SK-N-SH (cell line): ENCODE measurements around the gene STK11IP. TPM values are rescaled to one million over a fixed set of nuclear protein-coding genes. Genes with fewer than 3 reads are reported as not detected.

Experiments
- CTCF ChIA-PET: fragments of 300-600, 350-600 bp; formaldehyde crosslinking; extraction: SDS; loops from one replicate; lab custom pipeline; 2021; lab: Yijun Ruan, JAX
- POLR2A ChIA-PET: fragments of 350-600 bp; sonication (Branson Sonifier 250); formaldehyde crosslinking; extraction: SDS; loops from one replicate; lab custom pipeline; 2020; ENCODE audit warnings: antibody characterized with exemption, inconsistent platforms; lab: Yijun Ruan, JAX
- DNase-seq: peaks from one replicate; pipeline ENCODE4 v3.0.0; 2012
- H2AFZ ChIP-seq: fragments of 200-600 bp; sonication (generic); 2 replicates; pipeline ENCODE4 v1.8.1; 2016; ENCODE audit warnings: antibody characterized with exemption, mild to moderate bottlenecking, low read depth
- H3F3A ChIP-seq: fragments of 200-600 bp; sonication (generic); replicated peaks from 2 replicates; pipeline ENCODE3; 2016; ENCODE audit warnings: antibody characterized with exemption, mild to moderate bottlenecking; ENCODE audit not compliant: insufficient read depth
- H3K27ac ChIP-seq, 2 experiments: fragments of 200-500 bp in 1 of 2; fragments of 200-600 bp in 1 of 2; sonication (Bioruptor generic) in 1 of 2; sonication (generic), shearing (Covaris generic) in 1 of 2; 2 replicates each; pipeline versions ENCODE4 v1.5.1 to v1.6.1; 2014 to 2016; ENCODE audit warnings: low read depth in 2 of 2, inconsistent platforms in 1 of 2, low read length in 1 of 2, mild to moderate bottlenecking in 1 of 2, mixed read lengths in 1 of 2
- H3K27me3 ChIP-seq: fragments of 200-600 bp; sonication (generic), shearing (Covaris generic); 2 replicates; pipeline ENCODE4 v1.6.1; 2016; ENCODE audit warnings: mixed run types; ENCODE audit not compliant: insufficient read depth
- H3K36me3 ChIP-seq, 2 experiments: fragments of 200-500 bp in 1 of 2; fragments of 200-600 bp in 1 of 2; sonication (Bioruptor generic) in 1 of 2; sonication (generic) in 1 of 2; replicated peaks in 1 of 2; 2 replicates each; pipeline versions ENCODE3 to v1.5.1; 2014 to 2016; ENCODE audit warnings: low read length in 1 of 2, mild to moderate bottlenecking in 1 of 2; ENCODE audit not compliant: insufficient read depth in 2 of 2, control insufficient read depth in 1 of 2
- H3K4me1 ChIP-seq, 2 experiments: fragments of 200-500 bp in 1 of 2; fragments of 200-600 bp in 1 of 2; sonication (Bioruptor generic) in 1 of 2; sonication (generic), shearing (Covaris generic) in 1 of 2; 2 replicates each; pipeline versions ENCODE4 v1.5.1 to v1.6.1; 2014 to 2016; ENCODE audit warnings: low read depth in 1 of 2, low read length in 1 of 2, mixed run types in 1 of 2; ENCODE audit not compliant: insufficient read depth in 2 of 2, control insufficient read depth in 1 of 2
- H3K4me2 ChIP-seq: fragments of 200-600 bp; sonication (generic), shearing (Covaris generic); 2 replicates; pipeline ENCODE4 v1.6.1; 2017; ENCODE audit warnings: mixed run types
- H3K4me3 ChIP-seq, 2 experiments: fragments of 200-500 bp in 1 of 2; fragments of 200-600 bp in 1 of 2; sonication (Bioruptor generic) in 1 of 2; sonication (generic), shearing (Covaris generic) in 1 of 2; 2 replicates each; pipeline versions ENCODE4 v1.5.1 to v1.8.1; 2014 to 2016; ENCODE audit warnings: low read depth in 2 of 2, inconsistent platforms in 1 of 2, low read length in 1 of 2, mild to moderate bottlenecking in 1 of 2, mixed read lengths in 1 of 2, moderate library complexity in 1 of 2
- H3K79me2 ChIP-seq: fragments of 200-600 bp; sonication (generic); 2 replicates; pipeline ENCODE4 v1.8.1; 2017; ENCODE audit warnings: mild to moderate bottlenecking; ENCODE audit not compliant: insufficient read depth
- H3K9ac ChIP-seq: fragments of 200-600 bp; sonication (generic); 2 replicates; pipeline ENCODE4 v1.6.1; 2017; ENCODE audit warnings: mixed run types
- H3K9me2 ChIP-seq: fragments of 200-600 bp; sonication (generic); 2 replicates; pipeline ENCODE4 v1.6.1; 2017; ENCODE audit warnings: mixed run types
- H3K9me3 ChIP-seq: fragments of 200-600 bp; sonication (generic); 2 replicates; pipeline ENCODE4 v1.6.1; 2017; ENCODE audit warnings: mixed run types, mild to moderate bottlenecking, moderate library complexity
- H4K20me1 ChIP-seq: fragments of 200-600 bp; sonication (generic); 2 replicates; pipeline ENCODE4 v1.6.1; 2017; ENCODE audit warnings: mild to moderate bottlenecking, mixed run types; ENCODE audit not compliant: insufficient read depth
- CHD2 ChIP-seq: fragments of 150-350 bp; IDR thresholded peaks from 2 replicates; pipeline ENCODE4 v1.6.1; 2018; ENCODE audit warnings: low read length; ENCODE audit not compliant: partially characterized antibody
- ELF1 ChIP-seq: IDR thresholded peaks from 2 replicates; pipeline ENCODE4 v1.4.0; 2012
- FOSL2 ChIP-seq: IDR thresholded peaks from 2 replicates; pipeline ENCODE4 v1.4.0; 2012; ENCODE audit warnings: low read depth, mild to moderate bottlenecking, moderate library complexity, borderline replicate concordance
- FOXM1 ChIP-seq: IDR thresholded peaks from 2 replicates; pipeline ENCODE4 v1.4.0; 2012; ENCODE audit warnings: low read depth, mild to moderate bottlenecking
- GABPA ChIP-seq: IDR thresholded peaks from 2 replicates; pipeline ENCODE4 v1.4.0; 2012; ENCODE audit warnings: low read depth, mild to moderate bottlenecking
- GATA2 ChIP-seq: sonication (generic); formaldehyde crosslinking; IDR thresholded peaks from 2 replicates; pipeline ENCODE4 v1.5.0; 2020; ENCODE audit warnings: mild to moderate bottlenecking, missing genetic modification reagents
- JUND ChIP-seq: IDR thresholded peaks from 2 replicates; pipeline ENCODE4 v1.4.0; 2012
- MEF2A ChIP-seq: IDR thresholded peaks from 2 replicates; pipeline ENCODE4 v1.4.0; 2012; ENCODE audit warnings: low read depth, borderline replicate concordance
- MXI1 ChIP-seq: IDR thresholded peaks from 2 replicates; pipeline ENCODE4 v1.6.1; 2012; ENCODE audit warnings: mild to moderate bottlenecking, low read depth, low read length, improper control_type of control experiment
- POLR2AphosphoS5 ChIP-seq: IDR thresholded peaks from 2 replicates; pipeline ENCODE4 v1.6.1; 2012; ENCODE audit warnings: low read depth, low read length
- RCOR1 ChIP-seq: fragments of 150-350 bp; IDR thresholded peaks from 2 replicates; pipeline ENCODE4 v1.6.1; 2017; ENCODE audit warnings: antibody characterized with exemption, low read length
- RFX5 ChIP-seq: IDR thresholded peaks from 2 replicates; pipeline ENCODE4 v1.6.1; 2012; ENCODE audit warnings: mild to moderate bottlenecking, improper control_type of control experiment, low read length
- SIN3A ChIP-seq: IDR thresholded peaks from 2 replicates; pipeline ENCODE4 v1.6.1; 2012; ENCODE audit warnings: low read depth, mild to moderate bottlenecking, low read length, moderate library complexity, borderline replicate concordance
- TCF12 ChIP-seq: IDR thresholded peaks from 2 replicates; pipeline ENCODE4 v1.4.0; 2012
- TEAD4 ChIP-seq: IDR thresholded peaks from 2 replicates; pipeline ENCODE4 v1.4.0; 2012; ENCODE audit warnings: mild to moderate bottlenecking, borderline replicate concordance; ENCODE audit not compliant: insufficient read depth
- YY1 ChIP-seq: IDR thresholded peaks from 2 replicates; pipeline ENCODE4 v1.4.0; 2012; ENCODE audit warnings: low read depth, mild to moderate bottlenecking
- WGBS: methylation state at CpG from one replicate; pipeline ENCODE4 v1.1.6; 2017; ENCODE audit warnings: low lambda C conversion rate; 5-methylcytosine and 5-hydroxymethylcytosine counted together
- polyA plus RNA-seq, 3 experiments: library from polyadenylated mRNA; depleted of rRNA; stranded (reverse); fragments of >200 nt; gene quantifications; 2 replicates each; pipeline ENCODE4 v1.2.3, GENCODE V29; 2012
- TF ChIP-seq, protein P1 (sequence below): fragments of 200-600 bp; sonication (generic); IDR thresholded peaks from 2 replicates; pipeline ENCODE4 v1.6.1; 2017; ENCODE audit warnings: antibody characterized with exemption, mild to moderate bottlenecking, moderate library complexity
- TF ChIP-seq, protein P2 (sequence below): IDR thresholded peaks from 2 replicates; pipeline ENCODE4 v1.4.0; 2012; ENCODE audit warnings: low read depth, borderline replicate concordance

The STK11IP gene
- polyA plus RNA-seq, 1 of the 3 experiments (the other 2 are of a cell fraction), result 22.9 TPM

DNA sequence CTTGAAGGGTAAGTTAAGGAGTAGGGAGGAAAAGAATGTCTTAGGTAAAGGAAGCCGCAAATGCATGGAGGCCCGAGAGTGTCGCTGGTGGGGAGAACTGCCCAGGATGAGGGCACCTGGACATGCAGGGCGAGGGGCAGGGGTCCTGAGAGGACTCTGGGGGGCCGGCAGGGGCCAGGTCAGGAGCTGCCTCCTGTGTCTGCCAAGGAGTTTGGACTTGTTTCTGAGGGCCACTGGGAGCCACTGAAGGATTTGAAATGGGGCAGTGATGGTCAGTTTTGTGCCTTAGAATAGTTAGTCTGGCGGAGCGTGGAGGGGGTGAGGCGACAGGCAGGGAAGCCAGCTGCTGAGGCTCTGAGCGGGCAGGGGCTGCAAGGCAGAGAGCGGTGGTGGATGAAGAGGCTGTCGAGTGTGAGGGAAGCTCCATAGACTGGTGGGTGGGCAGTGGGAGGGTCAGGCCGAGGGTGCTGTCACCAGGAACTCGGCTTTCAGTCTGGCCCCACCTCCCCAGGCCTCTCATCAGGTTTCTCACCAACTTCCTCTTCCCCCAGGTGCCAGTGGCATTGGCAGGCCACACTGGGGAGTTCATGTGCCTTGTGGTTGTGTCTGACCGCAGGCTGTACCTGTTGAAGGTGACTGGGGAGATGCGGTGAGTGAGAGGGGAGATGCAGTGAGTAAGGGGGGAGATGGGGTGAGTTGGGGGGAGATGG, 15.1 kb downstream of the STK11IP start:
- WGBS, result 95% methylated on average over 15 of the region's 15 CpGs
- Histone ChIP-seq H4K20me1 (no peaks in the 10 kb centered on the region), H3K36me3 (peaks cover 0 to 42% of the 10 kb centered on the region in 2 experiments), H3K4me1 (peaks cover 0 to 9% of the 10 kb centered on the region in 2 experiments; a peak in 1 of 4 replicates), H3K4me3 (no peak overlapping the region), H3K27ac (no peak overlapping the region; a peak in 1 of 4 replicates), H3K9me2 (no peaks in the 10 kb centered on the region), H3K27me3 (no peaks in the 10 kb centered on the region), H2AFZ (no peak overlapping the region), H3K9me3 (no peaks in the 10 kb centered on the region), H3K9ac (no peak overlapping the region), H3F3A (no peaks in the 10 kb centered on the region), H3K4me2 (no peak overlapping the region), H3K79me2 (no peaks in the 10 kb centered on the region)
- no peak for DNase-seq
- ChIA-PET POLR2A (interaction anchor here (0.6 kb wide), 1 partner anchor 11 kb away, joined by 5 read pairs; no protein-coding TSS in a partner anchor), CTCF (interaction anchor here (0.9 to 1.4 kb wide), 4 partner anchors 8 to 71 kb away, joined by 3 to 4 read pairs (median 3); no protein-coding TSS in a partner anchor)
- TF ChIP-seq GATA2, result no peak
- TF ChIP-seq SIN3A, result no peak
- no peak for TF ChIP-seq RCOR1
- TF ChIP-seq TEAD4, result no peak
- TF ChIP-seq, protein P1, sequence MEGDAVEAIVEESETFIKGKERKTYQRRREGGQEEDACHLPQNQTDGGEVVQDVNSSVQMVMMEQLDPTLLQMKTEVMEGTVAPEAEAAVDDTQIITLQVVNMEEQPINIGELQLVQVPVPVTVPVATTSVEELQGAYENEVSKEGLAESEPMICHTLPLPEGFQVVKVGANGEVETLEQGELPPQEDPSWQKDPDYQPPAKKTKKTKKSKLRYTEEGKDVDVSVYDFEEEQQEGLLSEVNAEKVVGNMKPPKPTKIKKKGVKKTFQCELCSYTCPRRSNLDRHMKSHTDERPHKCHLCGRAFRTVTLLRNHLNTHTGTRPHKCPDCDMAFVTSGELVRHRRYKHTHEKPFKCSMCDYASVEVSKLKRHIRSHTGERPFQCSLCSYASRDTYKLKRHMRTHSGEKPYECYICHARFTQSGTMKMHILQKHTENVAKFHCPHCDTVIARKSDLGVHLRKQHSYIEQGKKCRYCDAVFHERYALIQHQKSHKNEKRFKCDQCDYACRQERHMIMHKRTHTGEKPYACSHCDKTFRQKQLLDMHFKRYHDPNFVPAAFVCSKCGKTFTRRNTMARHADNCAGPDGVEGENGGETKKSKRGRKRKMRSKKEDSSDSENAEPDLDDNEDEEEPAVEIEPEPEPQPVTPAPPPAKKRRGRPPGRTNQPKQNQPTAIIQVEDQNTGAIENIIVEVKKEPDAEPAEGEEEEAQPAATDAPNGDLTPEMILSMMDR, result no peak
- no peak for TF ChIP-seq JUND
- no peak for TF ChIP-seq RFX5
- TF ChIP-seq TCF12, result no peak
- no peak for TF ChIP-seq FOSL2
- TF ChIP-seq, protein P2, sequence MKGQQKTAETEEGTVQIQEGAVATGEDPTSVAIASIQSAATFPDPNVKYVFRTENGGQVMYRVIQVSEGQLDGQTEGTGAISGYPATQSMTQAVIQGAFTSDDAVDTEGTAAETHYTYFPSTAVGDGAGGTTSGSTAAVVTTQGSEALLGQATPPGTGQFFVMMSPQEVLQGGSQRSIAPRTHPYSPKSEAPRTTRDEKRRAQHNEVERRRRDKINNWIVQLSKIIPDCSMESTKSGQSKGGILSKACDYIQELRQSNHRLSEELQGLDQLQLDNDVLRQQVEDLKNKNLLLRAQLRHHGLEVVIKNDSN, result no peak
- no peak for TF ChIP-seq YY1
- no peak for TF ChIP-seq GABPA
- TF ChIP-seq FOXM1, result no peak
- TF ChIP-seq POLR2AphosphoS5, result no peak
- no peak for TF ChIP-seq CHD2
- no peak for TF ChIP-seq ELF1
- TF ChIP-seq MEF2A, result no peak
- no peak for TF ChIP-seq MXI1
